Endometrium (tissue), 2 donors: Measurements from ENCODE around the gene ARHGAP5.

Experiments
- FAIRE-seq: peaks from 2 replicates; lab custom pipeline; 2012; peaks lifted over from hg19 to GRCh38; lab: Jason Lieb, UNC
- donor health status: control.
- donor health status: control.

Gene ARHGAP5

DNA sequence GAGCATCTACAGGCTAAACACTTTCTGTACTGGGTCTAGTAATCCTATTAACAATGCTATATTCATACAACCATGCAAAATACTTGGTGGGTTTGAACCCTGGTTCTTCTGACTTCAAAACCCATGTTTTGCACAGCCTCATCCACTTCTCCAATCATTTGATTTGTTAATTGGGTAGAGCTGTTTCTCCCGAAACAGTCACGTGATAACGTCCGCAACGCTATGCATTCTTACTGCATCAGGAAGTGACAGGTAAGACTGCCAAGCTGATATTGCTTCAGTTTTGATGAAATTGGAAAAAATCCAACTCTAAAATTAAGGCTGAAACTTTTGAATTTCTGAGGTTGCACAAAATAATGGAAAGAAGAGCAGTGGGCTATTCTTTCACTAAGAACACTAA lies 94.4 kb downstream of the ARHGAP5 start:
- no peak for FAIRE-seq

DNA sequence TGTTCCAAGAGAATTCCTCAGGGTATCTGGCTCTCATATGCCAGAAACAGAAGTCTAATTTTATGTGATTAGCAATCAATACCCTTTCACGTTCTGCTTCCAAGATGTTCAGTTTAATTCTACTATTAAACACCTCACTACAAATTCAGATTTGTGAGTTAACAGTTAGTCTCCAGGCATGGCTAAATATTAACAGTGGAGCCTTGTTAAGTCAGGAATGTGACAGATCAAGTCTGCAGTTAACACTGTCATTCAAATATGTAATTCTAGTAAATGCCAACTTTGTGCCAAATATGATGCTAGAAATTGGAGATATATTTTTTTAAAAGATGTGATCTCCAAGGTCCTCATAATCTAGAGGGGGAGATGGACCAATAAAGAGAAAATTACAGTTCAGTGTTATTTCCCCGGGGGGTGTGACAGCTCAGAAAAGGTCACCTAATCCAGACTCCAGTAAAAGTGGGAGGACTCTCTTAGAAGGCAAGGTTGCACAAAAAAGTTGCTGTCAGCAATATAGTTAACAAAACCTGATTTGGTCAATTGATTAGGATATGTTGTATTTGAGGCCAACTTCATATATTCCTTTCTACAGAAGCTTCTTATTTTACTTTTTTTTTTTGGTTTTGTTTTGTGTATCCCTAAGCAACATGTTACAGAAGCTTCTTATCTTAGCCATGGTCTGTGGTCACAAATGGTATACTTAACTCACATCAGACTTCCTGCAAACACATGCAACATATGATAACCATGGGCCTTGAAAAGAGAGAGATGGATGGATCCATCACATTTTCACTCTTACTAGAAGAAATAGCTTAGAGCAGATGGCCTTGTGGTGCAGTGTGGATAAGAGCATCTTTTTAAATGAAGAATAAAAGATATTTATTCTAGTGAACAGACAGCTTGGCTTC lies 106.3 kb downstream of the ARHGAP5 start:
- FAIRE-seq, result no peak

DNA sequence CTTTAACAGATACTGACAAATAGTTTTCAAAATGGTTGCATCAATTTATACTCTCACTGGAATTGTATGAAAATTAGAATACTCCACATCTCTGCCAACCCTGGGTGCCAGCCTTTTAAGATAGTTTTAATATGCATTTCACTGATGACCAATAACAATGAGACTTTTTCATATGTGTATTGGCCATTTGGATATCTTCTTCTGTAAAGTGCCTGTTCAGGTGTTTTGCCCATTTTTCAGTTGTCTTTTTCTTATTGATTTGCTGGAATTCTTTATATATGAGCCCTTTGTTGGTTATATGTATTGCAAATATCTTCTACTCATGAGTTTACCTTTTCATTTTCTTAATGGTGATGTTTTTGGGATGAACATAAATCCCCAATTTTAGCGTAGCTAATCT lies 108.0 kb downstream of the ARHGAP5 start:
- no peak for FAIRE-seq

- no peak for FAIRE-seq
Measured at GRCh38 chr14:32186248-32186647, 109.1 kb downstream of the ARHGAP5 start.

DNA sequence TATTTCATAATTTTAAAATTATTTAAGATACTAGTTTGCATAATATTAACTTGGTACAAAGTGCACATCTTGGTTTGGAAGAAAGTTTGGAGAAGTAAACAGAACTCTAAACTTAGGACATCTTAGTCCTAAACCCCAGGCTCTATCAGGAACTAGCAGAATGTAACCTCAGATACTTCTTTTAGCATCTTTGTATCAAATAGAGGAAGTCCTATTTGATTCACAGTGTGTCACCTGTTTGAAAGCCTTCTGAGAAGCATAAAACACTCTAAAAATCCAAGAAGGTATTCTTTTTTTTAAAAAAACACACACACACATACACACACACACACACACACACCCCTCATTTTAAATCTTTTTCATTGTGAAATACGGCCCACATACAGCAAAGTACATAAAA lies 112.7 kb downstream of the ARHGAP5 start:
- no peak for FAIRE-seq

DNA sequence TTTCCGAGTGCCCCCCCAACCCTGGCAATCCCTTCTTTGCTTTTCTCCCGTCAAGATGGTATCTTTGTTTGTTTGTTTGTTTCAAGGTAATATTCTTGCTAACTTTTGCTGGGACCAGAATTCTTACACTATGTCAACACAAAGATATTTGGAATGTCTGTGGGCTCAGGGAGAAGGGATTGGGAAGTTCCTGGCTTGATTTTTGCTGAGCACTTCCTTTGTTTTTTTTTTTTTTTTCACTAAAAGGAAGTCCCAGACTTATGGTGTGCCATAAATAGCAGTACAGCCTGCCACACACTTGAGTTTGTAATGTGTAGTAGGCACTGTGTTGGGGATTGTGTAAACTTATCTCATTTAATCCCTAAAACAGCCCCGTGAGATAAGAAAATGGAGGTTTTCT lies 113.6 kb downstream of the ARHGAP5 start:
- FAIRE-seq, result no peak

- FAIRE-seq, result no peak
Measured at GRCh38 chr14:32192712-32193373, 115.7 kb downstream of the ARHGAP5 start.

GRCh38 chr14:32193532-32193931 lies 116.4 kb downstream of the ARHGAP5 start:
- FAIRE-seq, result no peak

GRCh38 chr14:32195636-32196035 lies 118.5 kb downstream of the ARHGAP5 start:
- no peak for FAIRE-seq

- FAIRE-seq, result no peak
Measured at GRCh38 chr14:32197919-32198318, 120.8 kb downstream of the ARHGAP5 start.

DNA sequence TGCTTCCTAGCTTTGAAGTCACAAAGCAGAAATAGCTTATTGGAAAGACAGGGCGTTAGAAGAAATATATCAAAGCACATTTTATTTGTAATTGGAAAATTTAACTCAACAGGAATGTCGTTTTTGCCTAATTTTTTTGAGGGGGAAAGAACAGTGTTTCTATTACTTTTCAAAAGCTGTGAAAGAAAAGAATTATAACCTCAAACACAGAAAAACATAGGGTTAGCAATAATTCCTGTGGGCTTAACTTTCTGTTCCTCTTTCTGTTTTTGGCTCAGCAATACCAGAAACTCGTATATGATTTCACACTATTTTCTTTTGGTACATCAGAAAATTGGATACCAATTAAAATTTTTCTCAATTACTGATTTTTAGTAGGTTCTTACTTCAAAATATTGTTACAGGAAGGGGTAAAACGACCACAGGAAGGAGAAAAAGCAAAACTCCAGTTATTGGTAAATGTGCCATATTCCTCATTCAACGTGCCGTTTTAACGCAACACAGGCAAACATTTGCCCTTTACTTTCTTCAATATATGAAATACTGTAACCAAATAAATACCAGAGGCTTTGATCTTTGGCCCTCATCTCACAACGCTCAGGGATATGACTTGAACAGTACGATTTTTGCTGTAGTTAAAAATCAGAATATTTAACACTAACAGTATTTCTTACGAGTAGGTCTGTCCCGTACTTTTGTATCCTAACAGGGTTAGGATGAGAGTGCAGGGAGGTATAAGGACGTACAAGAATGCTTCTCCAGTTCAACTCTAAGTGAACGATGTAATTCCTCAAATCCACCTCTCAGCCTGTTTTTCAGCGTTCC lies 123.5 kb downstream of the ARHGAP5 start:
- no peak for FAIRE-seq

- no peak for FAIRE-seq
Measured at GRCh38 chr14:32201193-32201815, 124.2 kb downstream of the ARHGAP5 start.

DNA sequence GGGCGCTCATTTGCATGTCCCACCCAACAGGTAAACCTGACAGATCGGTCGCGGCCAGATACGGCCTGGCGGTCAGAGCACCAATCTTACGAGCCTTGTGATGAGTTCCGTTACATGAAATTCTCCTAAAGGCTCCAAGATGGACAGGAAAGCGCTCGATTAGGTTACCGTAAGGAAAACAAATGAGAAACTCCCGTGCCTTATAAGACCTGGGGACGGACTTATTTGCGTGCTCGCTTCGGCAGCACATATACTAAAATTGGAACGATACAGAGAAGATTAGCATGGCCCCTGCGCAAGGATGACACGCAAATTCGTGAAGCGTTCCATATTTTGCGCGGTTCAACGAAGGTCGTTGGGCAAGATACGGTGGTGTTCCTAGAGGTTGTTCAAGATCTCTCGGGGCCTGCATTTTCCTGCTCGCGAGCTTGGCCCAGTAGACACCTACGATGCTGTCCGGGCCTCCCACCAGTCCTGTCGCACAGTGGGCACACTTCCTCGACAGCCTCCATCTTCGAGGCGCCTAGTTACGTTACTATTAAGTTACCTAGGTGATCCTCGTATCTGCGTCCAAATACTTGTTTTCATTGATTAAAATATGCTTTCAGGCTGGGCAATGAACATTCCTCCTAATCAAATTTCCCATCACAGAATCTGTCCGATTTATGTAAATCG lies 124.8 kb downstream of the ARHGAP5 start, which contains the start of gene RNU6-7:
TSS of gene RNU6-7 (plus strand) at position 230 of the 675 bp plus-strand sequence.
- no peak for FAIRE-seq

- FAIRE-seq, result no peak
Measured at GRCh38 chr14:32202491-32202997, 125.4 kb downstream of the ARHGAP5 start.

- no peak for FAIRE-seq
Measured at GRCh38 chr14:32202998-32203882, 126.1 kb downstream of the ARHGAP5 start, which contains the start of gene RNU6-8. RNU6-8 (minus strand) TSS chr14:32203269.

GRCh38 chr14:32203928-32204357 lies 126.8 kb downstream of the ARHGAP5 start:
- no peak for FAIRE-seq

GRCh38 chr14:32205554-32205953 lies 128.4 kb downstream of the ARHGAP5 start:
- FAIRE-seq, result no peak

DNA sequence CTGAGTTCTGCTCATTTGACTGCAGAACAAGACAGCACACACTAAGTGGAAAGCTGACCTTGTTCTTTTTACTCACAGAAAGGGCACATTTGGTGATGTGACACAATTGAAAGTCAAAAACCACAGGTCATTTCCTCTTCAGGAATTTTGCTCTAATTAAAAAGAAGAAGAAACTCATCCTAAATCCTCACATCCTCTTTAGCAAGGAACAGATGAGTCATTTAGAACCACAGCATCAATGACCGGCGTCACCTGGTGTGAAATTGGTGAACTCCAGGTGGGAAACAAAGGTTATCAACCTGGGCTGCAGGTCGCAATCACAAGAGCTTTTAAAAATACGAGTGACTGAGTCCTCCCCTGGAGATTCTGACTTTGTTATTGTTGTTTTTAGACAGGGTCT lies 128.9 kb downstream of the ARHGAP5 start:
- no peak for FAIRE-seq

DNA sequence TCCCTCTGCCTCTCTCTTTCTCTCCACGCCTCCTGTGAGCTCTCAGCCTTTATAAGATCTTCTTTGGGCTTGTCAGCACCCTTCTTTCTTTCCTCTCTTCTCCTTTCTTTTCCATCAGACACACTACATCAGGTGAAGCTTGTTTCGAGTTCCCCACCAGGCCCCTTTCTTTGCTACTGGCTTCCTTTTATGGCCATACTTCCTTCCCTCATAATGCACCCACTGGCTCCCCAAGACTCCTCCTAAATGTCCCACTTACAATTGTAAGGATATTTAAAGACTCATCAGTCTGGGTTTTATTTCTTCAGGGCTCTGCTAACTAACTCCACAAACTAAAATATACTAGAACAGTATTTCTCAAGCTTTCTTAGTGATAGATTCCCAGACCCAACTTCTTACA lies 129.4 kb downstream of the ARHGAP5 start:
- no peak for FAIRE-seq

GRCh38 chr14:32208490-32208889 lies 131.4 kb downstream of the ARHGAP5 start:
- no peak for FAIRE-seq
